Nephron progenitor cell (in vitro differentiated cells): ENCODE measurements around the gene SMARCD2.

Source experiments
- DNase-seq: peaks from one replicate; pipeline ENCODE4 v3.0.0; 2021
- H3K27ac Mint-ChIP-seq: 2 replicates; pipeline ENCODE4 v1.8.0; 2021; ENCODE audit warnings: mild to moderate bottlenecking, moderate library complexity, mixed read lengths
- H3K27me3 Mint-ChIP-seq: 2 replicates; pipeline ENCODE4 v1.8.0; 2021; ENCODE audit warnings: mild to moderate bottlenecking, low read depth, mixed read lengths; ENCODE audit not compliant: poor library complexity
- H3K36me3 Mint-ChIP-seq: 2 replicates; pipeline ENCODE4 v1.8.0; 2021; ENCODE audit warnings: low read depth, mixed read lengths
- H3K4me1 Mint-ChIP-seq: 2 replicates; pipeline ENCODE4 v1.8.0; 2021; ENCODE audit warnings: mixed read lengths
- H3K4me3 Mint-ChIP-seq: 2 replicates; pipeline ENCODE4 v1.8.0; 2021; ENCODE audit warnings: mild to moderate bottlenecking, moderate library complexity, mixed read lengths
- H3K9me3 Mint-ChIP-seq: 2 replicates; pipeline ENCODE4 v1.8.0; 2021; ENCODE audit warnings: mild to moderate bottlenecking, moderate library complexity, mixed read lengths
- TF ChIP-seq, protein P1 (sequence below): fragments of 200-600 bp; sonication (generic); IDR thresholded peaks from 2 replicates; pipeline ENCODE4 v1.5.0; 2021; ENCODE audit warnings: antibody characterized with exemption

The SMARCD2 gene

DNA sequence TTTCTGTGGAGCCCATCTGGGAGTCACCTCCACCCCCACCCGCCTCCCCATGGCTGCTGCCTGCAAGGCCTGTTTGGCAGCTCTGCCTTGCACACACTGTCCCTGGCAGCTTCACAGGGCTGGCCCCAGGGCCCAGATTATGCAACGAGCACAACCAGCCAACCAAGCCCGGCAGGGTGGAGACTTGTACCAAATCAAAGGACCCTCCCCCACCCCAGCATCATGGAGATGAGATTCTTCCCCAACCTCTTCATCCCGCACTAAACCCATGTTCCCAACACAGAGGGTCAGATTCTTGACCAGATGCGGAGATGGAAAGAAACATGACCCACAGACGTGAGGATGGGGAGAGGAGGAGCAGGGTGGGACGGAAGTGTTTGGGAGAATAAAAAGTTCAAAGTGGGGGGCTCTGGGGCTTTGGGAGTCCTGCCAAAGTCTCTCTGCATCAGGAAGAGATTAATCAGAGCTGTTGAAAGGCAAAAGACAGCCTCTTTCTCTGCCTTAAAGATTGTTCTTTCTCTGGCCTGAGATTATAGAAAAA lies 3.8 kb downstream of the SMARCD2 start:
- TF ChIP-seq, protein P1, sequence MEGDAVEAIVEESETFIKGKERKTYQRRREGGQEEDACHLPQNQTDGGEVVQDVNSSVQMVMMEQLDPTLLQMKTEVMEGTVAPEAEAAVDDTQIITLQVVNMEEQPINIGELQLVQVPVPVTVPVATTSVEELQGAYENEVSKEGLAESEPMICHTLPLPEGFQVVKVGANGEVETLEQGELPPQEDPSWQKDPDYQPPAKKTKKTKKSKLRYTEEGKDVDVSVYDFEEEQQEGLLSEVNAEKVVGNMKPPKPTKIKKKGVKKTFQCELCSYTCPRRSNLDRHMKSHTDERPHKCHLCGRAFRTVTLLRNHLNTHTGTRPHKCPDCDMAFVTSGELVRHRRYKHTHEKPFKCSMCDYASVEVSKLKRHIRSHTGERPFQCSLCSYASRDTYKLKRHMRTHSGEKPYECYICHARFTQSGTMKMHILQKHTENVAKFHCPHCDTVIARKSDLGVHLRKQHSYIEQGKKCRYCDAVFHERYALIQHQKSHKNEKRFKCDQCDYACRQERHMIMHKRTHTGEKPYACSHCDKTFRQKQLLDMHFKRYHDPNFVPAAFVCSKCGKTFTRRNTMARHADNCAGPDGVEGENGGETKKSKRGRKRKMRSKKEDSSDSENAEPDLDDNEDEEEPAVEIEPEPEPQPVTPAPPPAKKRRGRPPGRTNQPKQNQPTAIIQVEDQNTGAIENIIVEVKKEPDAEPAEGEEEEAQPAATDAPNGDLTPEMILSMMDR: no peak
- H3K4me3 Mint-ChIP-seq: peak overlapping the region; percentile 46

DNA sequence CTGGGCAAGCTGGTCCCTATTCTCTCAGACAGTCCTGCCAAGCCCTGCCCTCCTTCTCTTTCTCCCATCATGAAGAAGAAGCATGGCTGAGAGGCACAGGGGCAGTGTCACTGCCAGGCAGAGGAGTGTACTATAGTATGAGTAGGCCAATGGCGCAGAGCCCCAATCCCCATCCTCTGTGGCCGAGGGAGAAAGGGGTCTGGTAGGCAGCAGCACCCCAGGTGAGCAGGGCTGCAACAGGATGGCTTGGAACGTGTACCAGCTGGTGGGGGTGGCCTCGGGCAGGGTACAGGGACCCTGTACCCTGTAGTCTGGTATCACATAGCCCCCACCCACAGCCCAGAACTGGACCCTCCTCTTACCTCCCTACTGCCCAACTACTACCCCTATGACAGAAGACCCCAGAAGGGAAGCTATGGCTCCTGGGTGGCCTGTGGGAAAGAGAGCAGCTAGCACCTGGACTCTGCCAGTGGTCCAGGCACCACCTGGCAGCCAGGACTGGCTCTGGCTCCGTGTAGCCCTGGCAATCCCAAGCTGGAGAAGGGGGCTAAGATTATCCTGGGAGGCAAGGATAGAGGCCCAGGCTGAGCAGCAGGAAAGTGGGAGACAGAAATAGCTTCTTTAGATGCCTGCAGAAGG lies 4.4 kb downstream of the SMARCD2 start:
- Mint-ChIP-seq H3K4me1 (peaks cover 37% of the 10 kb centered on the region), H3K36me3 (peaks cover 32% of the 10 kb centered on the region), H3K27me3 (no peaks in the 10 kb centered on the region), H3K27ac (peak overlapping the region; percentile 48), H3K4me3 (no peak overlapping the region), H3K9me3 (no peaks in the 10 kb centered on the region)
- TF ChIP-seq, protein P1: no peak
- no peak for DNase-seq

More for the DNA sequence above, 3.8 kb downstream of the SMARCD2 start:
- H3K27me3 Mint-ChIP-seq: no peaks in the 10 kb centered on the region
- no peak for DNase-seq
- H3K9me3 Mint-ChIP-seq: no peaks in the 10 kb centered on the region
- peaks cover 29% of the 10 kb centered on the region for H3K36me3 Mint-ChIP-seq
- H3K27ac Mint-ChIP-seq: peak overlapping the region; percentile 95
- H3K4me1 Mint-ChIP-seq: peaks cover 39% of the 10 kb centered on the region

DNA sequence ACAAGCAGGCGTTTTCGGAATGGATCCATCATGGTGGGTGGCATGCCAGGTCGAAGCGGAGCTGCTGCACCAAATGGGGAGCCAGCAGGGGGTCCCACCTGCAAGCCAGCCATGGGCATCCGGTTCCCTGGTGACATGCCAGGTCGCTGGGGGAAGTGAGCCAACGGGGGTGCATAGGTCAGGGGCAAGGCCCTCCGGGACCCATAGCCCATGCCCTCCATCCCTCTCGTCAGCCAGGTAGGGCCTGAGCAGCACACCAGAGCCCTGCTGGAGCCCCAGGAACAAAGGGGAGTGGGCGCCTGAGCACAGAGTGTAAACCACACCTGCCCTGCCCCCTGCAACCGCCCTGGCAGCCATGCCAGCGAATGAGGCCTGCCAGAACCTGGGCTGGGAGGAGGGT lies 5.0 kb downstream of the SMARCD2 start:
- no peak for DNase-seq
- Mint-ChIP-seq H3K9me3 (no peaks in the 10 kb centered on the region), H3K4me3 (no peak overlapping the region), H3K27ac (no peak overlapping the region), H3K4me1 (peaks cover 37% of the 10 kb centered on the region), H3K27me3 (no peaks in the 10 kb centered on the region), H3K36me3 (peaks cover 32% of the 10 kb centered on the region)
- TF ChIP-seq, protein P1: no peak

DNA sequence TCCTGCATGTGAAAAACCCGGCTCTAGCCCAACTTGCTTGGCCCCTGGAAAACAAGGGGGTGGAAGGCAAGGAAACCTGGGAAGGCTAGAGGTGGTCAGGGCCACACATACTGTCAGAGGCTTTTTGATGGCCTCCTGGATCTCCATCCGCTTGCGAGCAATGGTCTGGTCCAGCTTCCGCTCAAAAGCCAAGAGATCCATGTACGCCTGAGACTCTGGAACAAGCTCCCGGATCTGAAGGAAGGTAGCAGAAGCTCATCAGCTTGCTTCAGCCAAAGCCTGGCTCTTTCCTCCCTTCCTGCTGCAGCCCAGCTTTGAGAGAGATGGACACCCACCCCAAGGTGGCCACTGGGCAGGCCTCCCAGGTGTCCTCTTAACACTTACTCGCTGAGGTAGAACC lies 5.7 kb downstream of the SMARCD2 start:
- Mint-ChIP-seq H3K4me1 (peaks cover 37% of the 10 kb centered on the region), H3K4me3 (no peak overlapping the region), H3K9me3 (no peaks in the 10 kb centered on the region), H3K27ac (no peak overlapping the region), H3K36me3 (peaks cover 39% of the 10 kb centered on the region), H3K27me3 (no peaks in the 10 kb centered on the region)
- DNase-seq: no peak
- TF ChIP-seq, protein P1: no peak

DNA sequence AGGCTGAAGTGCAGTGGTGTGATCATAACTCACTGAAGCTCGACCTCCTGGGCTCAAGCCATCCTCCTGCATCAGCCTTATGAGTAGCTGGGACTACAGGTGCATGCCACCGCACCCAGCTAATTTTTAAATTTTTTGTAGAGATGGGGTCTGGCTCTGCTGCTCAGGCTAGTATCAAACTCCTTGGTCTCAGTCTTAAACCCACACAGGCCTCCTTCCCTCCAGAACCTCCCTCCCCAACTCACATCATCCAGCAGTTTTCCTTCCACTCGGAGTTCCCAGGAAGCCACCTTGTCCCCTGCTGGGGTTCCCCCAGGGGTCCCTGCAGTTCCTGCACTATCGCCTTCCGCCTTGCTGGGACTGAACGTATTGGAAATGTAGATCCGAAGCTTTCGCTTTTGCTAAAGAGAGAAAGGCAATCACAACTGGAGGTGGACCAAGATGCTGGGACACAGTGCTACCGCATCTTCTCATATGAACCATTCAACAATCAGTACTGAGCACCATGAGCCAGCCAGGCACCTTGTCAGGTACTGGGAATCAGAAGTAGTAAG lies 7.2 kb downstream of the SMARCD2 start:
- Mint-ChIP-seq H3K4me1 (peaks cover 24% of the 10 kb centered on the region), H3K4me3 (no peak overlapping the region), H3K27me3 (no peaks in the 10 kb centered on the region), H3K9me3 (no peaks in the 10 kb centered on the region), H3K36me3 (peaks cover 48% of the 10 kb centered on the region), H3K27ac (peak overlapping the region; percentile 76)
- TF ChIP-seq, protein P1: no peak
- no peak for DNase-seq
